ENCODE measurements around the gene CBX8.

CBX8 gene

DNA sequence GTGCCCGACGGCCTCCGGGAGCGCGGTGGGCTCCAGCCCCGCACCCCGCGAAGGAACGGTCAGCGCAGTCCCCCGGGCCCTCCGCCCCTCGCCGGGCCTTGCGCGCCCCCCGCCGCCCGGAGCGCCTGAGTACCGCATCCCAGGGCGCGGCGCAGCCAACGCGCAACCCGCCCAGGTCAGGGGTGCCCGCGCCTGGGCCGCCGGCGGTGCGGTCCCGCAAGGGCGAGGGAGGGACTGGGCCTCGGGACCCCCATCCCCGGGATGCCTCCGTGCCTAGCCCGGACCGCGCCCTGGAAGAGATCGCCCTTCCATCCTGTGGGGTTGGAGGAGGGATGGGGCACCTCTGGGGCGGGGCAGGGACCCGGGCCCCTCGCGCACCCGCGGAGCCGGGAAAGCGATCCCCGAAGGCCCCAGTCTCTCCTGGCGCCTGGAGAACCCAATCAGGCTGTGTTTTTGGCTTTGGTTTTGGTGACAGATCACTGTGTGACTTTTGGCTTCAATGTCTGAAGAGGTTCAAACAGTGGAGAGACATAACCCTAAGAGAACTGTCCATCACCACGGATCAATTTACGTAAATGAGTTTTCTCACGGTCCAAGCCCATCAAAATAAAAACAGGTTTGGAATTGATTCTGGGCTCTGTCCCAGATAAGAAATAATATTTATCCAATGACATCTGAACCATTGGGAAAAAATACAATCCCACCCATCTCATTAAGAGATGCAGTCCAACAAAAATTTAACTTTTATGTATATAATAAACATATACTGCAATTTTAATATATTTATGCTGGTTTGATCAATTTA, 48.4 kb downstream of the CBX8 start:
- DNase-seq: no peak

DNA sequence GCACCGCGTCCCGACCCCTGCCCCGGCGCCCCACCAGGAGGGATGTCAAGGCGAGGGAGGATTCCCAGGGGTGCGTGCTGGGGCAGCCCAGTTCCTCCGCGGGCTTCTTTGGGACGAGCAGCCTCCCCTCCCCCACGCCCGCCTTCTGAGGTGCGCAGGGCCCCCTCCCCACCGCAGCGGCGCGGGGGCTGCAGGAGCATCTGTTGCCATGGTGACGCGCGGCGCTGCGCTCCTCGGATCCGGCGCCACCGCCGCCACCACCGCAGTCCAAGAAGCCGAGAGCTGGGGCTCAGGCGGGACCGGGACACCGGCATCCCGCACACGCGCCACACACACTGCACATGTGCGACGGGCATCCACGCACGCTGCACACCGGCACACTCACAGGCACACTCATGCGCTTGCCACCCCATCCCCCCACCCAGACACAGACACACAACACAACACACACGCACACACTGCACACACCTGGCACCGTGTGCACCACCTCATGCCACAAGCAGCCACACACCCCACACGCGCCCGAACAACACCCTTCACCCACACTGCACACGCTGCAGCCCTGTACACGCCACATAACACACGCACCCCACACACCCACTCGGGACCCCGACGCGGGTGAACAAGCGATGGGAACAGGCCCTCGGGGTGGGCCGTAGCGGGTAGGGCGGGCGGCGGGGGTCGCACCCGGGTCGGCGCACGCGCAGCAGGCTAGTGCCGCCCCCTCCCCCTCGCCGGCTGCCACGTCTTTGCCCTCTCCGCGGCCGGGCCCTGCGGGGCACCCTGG, 49.2 kb downstream of the CBX8 start:
- no peak for DNase-seq

DNA sequence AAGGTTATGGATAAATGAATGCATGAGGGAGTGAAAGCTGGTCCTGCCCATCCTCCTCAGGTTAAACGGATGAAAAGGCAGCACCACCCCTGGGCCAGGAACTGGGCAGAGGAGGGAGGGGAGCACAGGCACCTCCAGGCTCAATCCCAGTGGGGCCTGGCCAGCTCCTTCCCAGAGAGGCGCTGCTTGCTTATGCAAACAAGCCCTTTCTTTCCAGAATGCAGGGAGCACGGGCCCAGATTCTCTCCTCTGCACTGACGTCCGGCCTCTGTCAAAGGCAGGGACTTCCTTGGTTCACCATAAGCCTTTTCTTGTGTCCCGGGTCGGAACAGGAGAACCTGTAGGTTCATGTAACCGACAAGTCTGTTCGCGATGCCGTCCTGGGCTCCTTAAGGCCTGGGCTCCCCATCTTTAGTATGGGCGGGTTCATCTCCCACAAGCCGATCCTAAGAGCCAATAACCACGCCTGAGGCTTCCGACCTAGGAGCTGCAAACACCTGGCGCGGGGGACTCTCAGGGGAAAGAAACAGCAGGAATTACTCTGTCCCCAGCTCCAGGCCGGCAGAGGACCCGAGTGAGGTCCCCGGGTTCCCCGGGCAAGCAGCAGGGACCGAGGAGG, 49.9 kb downstream of the CBX8 start:
- DNase-seq: no peak

GRCh38 chr17:79745641-79746105, 51.2 kb downstream of the CBX8 start:
- no peak for DNase-seq

DNA sequence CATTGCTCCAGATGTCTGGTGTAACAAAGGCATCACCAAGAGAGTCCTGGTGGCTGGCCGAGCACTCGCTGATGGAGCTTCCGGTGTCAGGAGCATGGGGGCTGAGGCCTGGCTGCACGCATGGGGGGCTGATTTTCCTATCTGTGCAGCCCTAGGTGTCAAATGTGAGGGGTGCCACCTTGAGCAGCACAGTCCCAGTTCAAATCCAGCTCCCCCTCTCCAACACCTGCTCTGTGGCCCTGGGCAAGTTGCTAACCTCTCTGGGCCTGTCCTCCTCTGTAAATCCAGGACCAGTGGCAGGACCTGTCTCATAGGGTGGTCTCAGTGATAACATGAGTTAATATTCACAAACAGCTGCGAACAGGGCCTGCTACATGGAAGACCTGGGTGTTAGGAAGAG, 53.3 kb downstream of the CBX8 start:
- no peak for DNase-seq

GRCh38 chr17:79742951-79743476, 53.9 kb downstream of the CBX8 start:
- DNase-seq: no peak

DNA sequence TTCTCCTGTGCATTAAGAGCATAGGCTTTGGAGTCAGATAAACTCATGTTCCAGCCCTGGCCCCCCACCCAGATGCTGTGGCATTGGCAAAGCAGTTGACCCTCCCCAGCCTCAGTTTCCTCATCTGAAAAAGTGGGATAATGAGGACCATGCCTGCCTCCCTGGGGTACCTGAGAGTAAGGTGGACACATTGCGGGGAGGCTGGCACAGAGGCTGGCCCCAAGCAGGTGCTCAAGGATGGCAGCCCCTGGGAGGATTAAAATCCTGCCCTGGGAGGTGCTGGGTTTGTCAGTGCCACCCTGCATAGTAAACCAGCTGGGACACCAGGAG, 54.3 kb downstream of the CBX8 start:
- no peak for DNase-seq
